H1 (cell line): Measurements from ENCODE around the gene BICD1.

ENCODE experiments used
- BRCA1 ChIP-seq: IDR thresholded peaks from 2 replicates; pipeline ENCODE4 v1.6.1; 2012; ENCODE audit warnings: low read depth, low read length, improper control_type of control experiment
- CTCF ChIP-seq, 3 experiments: IDR thresholded peaks; 1 replicate in 2 of 3; 2 replicates in 1 of 3; pipeline versions ENCODE4 v1.5.1 to v1.6.1; 2011; ENCODE audit warnings: low read length in 3 of 3, mild to moderate bottlenecking in 3 of 3, inconsistent platforms in 2 of 3, low read depth in 1 of 3, moderate library complexity in 1 of 3; ENCODE audit not compliant: insufficient read depth in 1 of 3; ENCODE audit errors: control extremely low read depth in 1 of 3
- POLR2A ChIP-seq, 2 experiments: IDR thresholded peaks; 1 replicate in 1 of 2; 2 replicates in 1 of 2; pipeline ENCODE4 v1.6.1; 2011; ENCODE audit warnings: low read depth in 2 of 2, low read length in 2 of 2, mild to moderate bottlenecking in 2 of 2; ENCODE audit errors: control extremely low read depth in 1 of 2
- TAF7 ChIP-seq: optimal IDR thresholded peaks from 2 replicates; pipeline ENCODE3; 2011; ENCODE audit warnings: low read depth, mild to moderate bottlenecking, inconsistent platforms, low read length, moderate library complexity, borderline replicate concordance

GRCh38 chr12:32163596-32163995 is 56.9 kb downstream of the BICD1 start:
- TF ChIP-seq POLR2A (IDR thresholded peaks at IDR 0.05; ENCODE audit: control extremely low read depth in 1 of 2, low read depth in 2 of 2, low read length in 2 of 2) (no peak), CTCF (IDR thresholded peaks at IDR 0.05; ENCODE audit: control extremely low read depth in 1 of 3, insufficient read depth in 1 of 3, low read depth in 1 of 3, low read length in 3 of 3) (no peak), BRCA1 (no peak), TAF7 (no peak)
